Ovary (tissue), 9 donors: ENCODE measurements around the gene KBTBD13. TPM values are rescaled to one million over a fixed set of nuclear protein-coding genes. Genes with fewer than 3 reads are reported as not detected.

Experiments
- DNase-seq, 5 donors: peaks; one replicate each; pipeline ENCODE4 v3.0.0-alpha.2; 2019 to 2020
- H3K27ac ChIP-seq, 2 donors: fragments of 200-600 bp; one replicate each; pipeline versions ENCODE4 v1.5.1 to v1.8.0; 2019 to 2022
- H3K27me3 ChIP-seq: fragments of 200-600 bp; one replicate; pipeline ENCODE4 v1.8.0; 2022
- H3K36me3 ChIP-seq: fragments of 200-600 bp; sonication (generic); one replicate; pipeline ENCODE4 v1.5.1; 2019
- H3K4me1 ChIP-seq: one replicate; pipeline ENCODE4 v1.8.1; 2013; ENCODE audit warnings: mild to moderate bottlenecking, moderate library complexity; ENCODE audit not compliant: insufficient read depth
- H3K4me3 ChIP-seq: fragments of 200-600 bp; sonication (generic); one replicate; pipeline ENCODE4 v1.5.1; 2017
- H3K9me3 ChIP-seq, 2 donors: fragments of 200-600 bp in 1 of 2; sonication (generic) in 1 of 2; one replicate each; pipeline versions ENCODE4 v1.5.1 to v1.8.1; 2013 to 2019; ENCODE audit warnings: mild to moderate bottlenecking in 1 of 2, moderate library complexity in 1 of 2
- CTCF ChIP-seq, 3 donors: fragments of 450-650 bp in 2 of 3; fragments of 200-600 bp in 1 of 3; IDR thresholded peaks; one replicate each; pipeline versions ENCODE4 v1.5.1 to v1.8.0; 2016 to 2022; ENCODE audit warnings: antibody characterized with exemption in 3 of 3, mild to moderate bottlenecking in 1 of 3
- EP300 ChIP-seq: sonication (generic); formaldehyde crosslinking; IDR thresholded peaks from one replicate; pipeline ENCODE4 v1.6.1; 2017; ENCODE audit warnings: antibody characterized with exemption
- POLR2A ChIP-seq: fragments of 450-650 bp; IDR thresholded peaks from one replicate; pipeline ENCODE4 v1.6.1; 2017; ENCODE audit warnings: antibody characterized with exemption, mild to moderate bottlenecking, moderate library complexity
- WGBS, 3 donors: extraction: QIAGEN DNeasy Blood & Tissue Kit in 1 of 3; methylation state at CpG; one replicate each; pipeline versions ENCODE4 v1.1.5 to v1.1.7; 2013 to 2017; 5-methylcytosine and 5-hydroxymethylcytosine counted together
- intact Hi-C, 4 donors: fragments of 100-400 bp; cut with DNase I; formaldehyde crosslinking; loops; one replicate each; pipeline versions ENCODE4 v1.11.0 to v1.15.1; 2022 to 2023
- polyA plus RNA-seq, 2 donors: library from polyadenylated mRNA; stranded (reverse); fragments of 200-250 nt in 1 of 2; fragments of 350-450 nt in 1 of 2; fragmentation: Illumina TruSeq in 1 of 2; extraction: RNeasy Lipid Tissue Mini Kit (QIAGEN cat#74804) in 1 of 2; gene quantifications; one replicate each; pipeline ENCODE4 v1.2.3, GENCODE V29; 2013 to 2014
- total RNA-seq, 7 donors: library from RNA; depleted of rRNA in 2 of 7; stranded (reverse); fragments of >200 nt in 2 of 7; fragmentation: NEBNext Ultra II Directional in 3 of 7; extraction: Animal tissue kit (Norgen Biotek cat#: 25700) in 3 of 7; gene quantifications; one replicate each; pipeline versions ENCODE4 v1.1.0 to v1.2.4, GENCODE V29; 2016 to 2023
- donor health status: DM: no; HTN: no; CAD: no; lungs with moderate emphysema.
- donor health status: DM: no; HTN: no; CAD: no.
- donor health status: Bipolar disorder and iron deficiency.
- donor health status: DM: yes; HTN: yes; CAD: no.
- donor health status: DM: no; HTN: no; CAD: no.
- donor health status: DM: yes; HTN: yes; CAD: no.

The KBTBD13 gene
- total and polyA plus RNA-seq, 9 donors, result 0.07 to 0.28 (median 0.09) TPM; not detected in 3

DNA sequence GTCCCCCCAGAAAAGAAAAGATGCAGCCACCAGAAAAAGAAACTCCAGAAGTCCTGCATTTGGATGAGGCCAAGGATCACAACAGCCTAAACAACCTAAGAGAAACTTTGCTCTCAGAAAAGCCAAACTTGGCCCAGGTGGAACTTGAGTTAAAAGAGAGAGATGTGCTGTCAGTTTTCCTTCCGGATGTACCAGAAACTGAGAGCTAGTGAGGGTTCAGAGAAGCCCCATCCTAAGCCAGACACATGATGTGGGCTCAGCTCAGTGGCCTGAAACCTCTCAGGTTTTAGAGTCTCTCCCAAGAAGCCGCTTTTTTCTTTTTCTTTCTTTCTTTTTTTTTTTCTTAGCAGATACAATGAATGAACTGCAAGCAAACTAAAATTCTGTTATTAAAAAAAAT, 23.6 kb upstream of the KBTBD13 start:
- H3K4me1 ChIP-seq, result no peaks in the 10 kb centered on the region
- no peak for TF ChIP-seq CTCF (IDR thresholded peaks at IDR 0.05)
- no peak for TF ChIP-seq EP300
- TF ChIP-seq POLR2A, result no peak
- H3K27ac ChIP-seq, result no peak overlapping the region
- intact Hi-C loops, result loop anchor here in 2 of 4 donors (5.0 to 10.0 kb wide), 2 partner anchors 34 to 222 kb away; no protein-coding TSS in a partner anchor
- DNase-seq, result peak in 1 of 5 donors; percentile 1
- WGBS, 3 donors, result 77 to 88% (median 78%) methylated on average over 2 of the region's 2 CpGs
- no peaks in the 10 kb centered on the region for H3K27me3 ChIP-seq
- H3K4me3 ChIP-seq, result no peak overlapping the region
- H3K9me3 ChIP-seq, result no peaks in the 10 kb centered on the region
- H3K36me3 ChIP-seq, result no peaks in the 10 kb centered on the region

DNA sequence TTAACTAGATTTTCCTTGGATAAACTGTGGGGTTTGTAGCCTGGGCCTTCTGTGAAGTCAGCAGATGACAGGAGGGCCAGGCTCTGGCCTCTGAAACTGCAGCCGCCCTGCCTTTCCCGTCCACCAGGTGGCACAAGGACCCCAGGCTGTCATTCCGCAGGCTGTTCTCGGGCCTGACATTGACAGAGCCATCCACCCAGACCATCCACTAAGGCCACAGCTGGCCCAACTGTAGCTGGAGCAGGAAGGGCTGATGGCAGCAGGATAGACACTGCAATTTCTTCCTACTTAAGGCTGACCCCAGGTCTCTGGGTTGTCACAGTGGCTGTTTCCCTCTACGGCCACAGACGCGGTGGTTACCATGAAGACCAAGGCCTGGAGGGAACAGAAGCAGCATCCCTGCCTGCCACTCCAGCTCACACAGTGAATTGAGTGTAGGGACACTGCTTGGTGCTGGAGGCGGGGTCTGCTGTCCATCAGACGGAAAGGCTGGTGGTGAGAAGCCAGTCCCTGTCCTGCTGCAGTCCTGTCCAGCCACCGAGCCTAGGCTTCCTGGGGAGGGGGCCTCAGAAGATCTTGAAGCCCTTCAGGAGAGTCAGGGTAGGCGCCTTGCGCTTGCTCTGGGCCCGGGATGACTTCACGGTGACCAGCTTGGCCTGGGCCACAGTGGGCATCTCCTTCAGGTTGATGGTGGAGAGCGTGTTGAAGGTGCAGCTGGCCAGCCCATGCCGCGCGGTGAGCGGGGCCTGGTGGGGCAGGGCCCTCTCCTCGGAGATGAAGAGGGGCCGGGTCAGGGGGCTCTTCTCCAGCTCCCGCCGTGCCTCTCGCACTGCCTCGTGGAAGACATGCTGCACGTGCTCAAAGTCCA, 22.0 kb upstream of the KBTBD13 start:
- Histone ChIP-seq H3K4me3 (no peak overlapping the region), H3K27me3 (no peaks in the 10 kb centered on the region), H3K27ac (no peak overlapping the region), H3K36me3 (no peaks in the 10 kb centered on the region), H3K9me3 (no peaks in the 10 kb centered on the region), H3K4me1 (no peaks in the 10 kb centered on the region)
- DNase-seq, result peak; percentile 66 to 85 (median 77)
- TF ChIP-seq POLR2A (peak; percentile 32), CTCF (IDR thresholded peaks at IDR 0.05) (peak; percentile 85 to 89 (median 89)), EP300 (no peak)
- intact Hi-C loops, result loop anchor here (2.0 to 10.0 kb wide), 4 partner anchors 24 to 220 kb away; no protein-coding TSS in a partner anchor
- 78 to 80% (median 79%) methylated on average over 26 of the region's 26 CpGs for WGBS, 3 donors

GRCh38 chr15:65055201-65055870, 21.2 kb upstream of the KBTBD13 start:
- H3K27me3 ChIP-seq, result no peaks in the 10 kb centered on the region
- H3K9me3 ChIP-seq, result no peaks in the 10 kb centered on the region
- no peaks in the 10 kb centered on the region for H3K36me3 ChIP-seq
- WGBS, 3 donors, result 35 to 46% (median 40%) methylated on average over 6 of the region's 6 CpGs
- no peak overlapping the region for H3K4me3 ChIP-seq
- intact Hi-C loops, result loop anchor here in 3 of 4 donors (2.0 to 10.0 kb wide), 3 partner anchors 23 to 219 kb away; no protein-coding TSS in a partner anchor
- peak in 1 of 5 donors; percentile 10 for DNase-seq
- H3K27ac ChIP-seq, result no peak overlapping the region
- H3K4me1 ChIP-seq, result no peaks in the 10 kb centered on the region
- TF ChIP-seq CTCF (IDR thresholded peaks at IDR 0.05) (no peak), POLR2A (no peak), EP300 (no peak)

DNA sequence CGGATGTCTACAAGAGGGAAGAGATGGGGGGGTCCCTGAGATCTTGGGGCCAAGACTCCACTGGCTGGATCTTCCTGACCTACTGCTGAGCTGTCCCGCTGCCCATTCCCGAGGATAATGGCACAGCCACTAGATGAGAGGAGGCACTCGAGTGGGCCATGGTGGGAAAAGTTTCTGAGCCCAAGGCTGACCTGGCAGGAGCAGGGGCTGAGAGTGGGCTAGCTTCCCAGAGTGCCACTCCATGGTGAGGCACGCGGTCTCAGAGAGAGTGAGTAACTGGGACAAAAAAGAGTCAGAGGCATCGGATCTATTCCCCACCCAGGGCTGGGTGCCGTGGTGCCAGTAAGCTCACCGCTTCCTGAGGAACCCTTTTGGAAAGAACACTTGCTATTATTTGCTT, 20.4 kb upstream of the KBTBD13 start:
- WGBS, 3 donors, result 74 to 84% (median 80%) methylated on average over 9 of the region's 9 CpGs
- H3K9me3 ChIP-seq, result no peaks in the 10 kb centered on the region
- TF ChIP-seq EP300, result no peak
- intact Hi-C loops, result loop anchor here in 1 of 4 donors (10.0 kb wide), 1 partner anchor 219 kb away; no protein-coding TSS in a partner anchor
- H3K4me1 ChIP-seq, result no peaks in the 10 kb centered on the region
- no peak overlapping the region for H3K27ac ChIP-seq
- no peak overlapping the region for H3K4me3 ChIP-seq
- H3K36me3 ChIP-seq, result no peaks in the 10 kb centered on the region
- DNase-seq, result peak in 1 of 5 donors; percentile 13
- H3K27me3 ChIP-seq, result no peaks in the 10 kb centered on the region
